Measurements from ENCODE around the gene SP3.

The SP3 gene

DNA sequence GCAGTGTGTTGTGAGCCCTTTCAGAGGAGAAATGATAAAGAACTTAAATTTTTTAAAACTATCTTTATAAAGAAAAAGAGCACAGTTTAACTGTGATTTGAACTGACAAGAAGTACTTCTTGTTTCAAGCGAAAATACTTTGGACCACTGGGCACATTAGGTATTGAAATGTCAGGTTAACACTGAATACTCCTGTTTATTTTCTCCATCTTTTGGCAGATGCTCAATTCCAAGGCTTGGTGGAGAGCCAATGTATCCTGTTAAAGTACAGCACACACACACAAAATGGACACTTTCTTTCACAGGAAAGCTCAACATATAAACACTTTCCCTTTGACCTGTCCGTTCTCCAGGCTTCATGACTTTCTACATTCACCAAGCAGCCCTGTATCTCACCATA is 32.6 kb upstream of the SP3 start:
- H3K4me3 ChIP-seq (ENCODE audit: control insufficient read depth, low read depth, low read length), result no peak overlapping the region
- DNase-seq (ENCODE audit: low read depth), result no peak
- TF ChIP-seq, protein P1, sequence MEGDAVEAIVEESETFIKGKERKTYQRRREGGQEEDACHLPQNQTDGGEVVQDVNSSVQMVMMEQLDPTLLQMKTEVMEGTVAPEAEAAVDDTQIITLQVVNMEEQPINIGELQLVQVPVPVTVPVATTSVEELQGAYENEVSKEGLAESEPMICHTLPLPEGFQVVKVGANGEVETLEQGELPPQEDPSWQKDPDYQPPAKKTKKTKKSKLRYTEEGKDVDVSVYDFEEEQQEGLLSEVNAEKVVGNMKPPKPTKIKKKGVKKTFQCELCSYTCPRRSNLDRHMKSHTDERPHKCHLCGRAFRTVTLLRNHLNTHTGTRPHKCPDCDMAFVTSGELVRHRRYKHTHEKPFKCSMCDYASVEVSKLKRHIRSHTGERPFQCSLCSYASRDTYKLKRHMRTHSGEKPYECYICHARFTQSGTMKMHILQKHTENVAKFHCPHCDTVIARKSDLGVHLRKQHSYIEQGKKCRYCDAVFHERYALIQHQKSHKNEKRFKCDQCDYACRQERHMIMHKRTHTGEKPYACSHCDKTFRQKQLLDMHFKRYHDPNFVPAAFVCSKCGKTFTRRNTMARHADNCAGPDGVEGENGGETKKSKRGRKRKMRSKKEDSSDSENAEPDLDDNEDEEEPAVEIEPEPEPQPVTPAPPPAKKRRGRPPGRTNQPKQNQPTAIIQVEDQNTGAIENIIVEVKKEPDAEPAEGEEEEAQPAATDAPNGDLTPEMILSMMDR (IDR thresholded peaks at IDR 0.05; ENCODE audit: control insufficient read depth, insufficient read depth, low read depth, low read length, missing control alignments), result no peak

DNA sequence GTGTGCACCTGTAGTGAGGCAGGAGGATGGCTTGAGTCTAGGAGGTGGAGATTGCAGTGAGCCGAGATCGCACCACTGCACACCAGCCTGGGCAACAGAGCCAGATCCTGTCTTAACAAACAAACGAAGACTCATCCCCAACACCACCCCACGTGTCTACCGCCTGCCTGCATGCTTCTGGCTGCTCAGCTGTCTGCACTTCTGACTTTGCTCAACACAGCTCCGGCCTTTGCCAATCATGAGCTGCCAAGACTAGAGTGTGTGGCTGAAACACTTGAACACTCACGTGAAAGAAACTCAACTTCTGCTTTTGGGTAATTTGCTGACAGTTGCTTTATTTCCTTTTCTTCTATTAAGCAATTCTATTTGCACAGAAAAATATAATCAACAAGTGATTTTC is 32.1 kb upstream of the SP3 start:
- no peak for DNase-seq (ENCODE audit: low read depth)
- TF ChIP-seq, protein P1 (IDR thresholded peaks at IDR 0.05; ENCODE audit: control insufficient read depth, insufficient read depth, low read depth, low read length, missing control alignments), result no peak

DNA sequence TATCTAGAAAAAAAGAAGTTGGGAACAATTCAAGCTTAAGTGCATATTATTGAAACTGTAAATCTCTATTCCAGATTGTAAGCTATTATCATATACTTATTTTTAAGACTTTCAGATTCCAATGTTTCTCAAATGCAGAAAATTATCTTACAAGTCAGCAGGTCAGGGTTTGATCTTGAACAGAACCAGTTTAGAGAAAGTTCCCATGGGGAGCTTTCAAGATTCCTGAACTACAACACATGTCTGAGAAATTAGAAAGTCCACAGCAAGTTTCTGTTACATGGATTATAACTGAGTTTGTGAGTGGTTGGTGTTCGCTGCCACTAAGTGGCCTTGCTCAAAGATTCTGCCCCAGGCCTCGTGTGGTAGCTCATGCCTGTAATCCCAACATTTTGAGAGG is 31.6 kb upstream of the SP3 start:
- TF ChIP-seq, protein P1 (IDR thresholded peaks at IDR 0.05; ENCODE audit: control insufficient read depth, insufficient read depth, low read depth, low read length, missing control alignments), result no peak
- no peak for DNase-seq (ENCODE audit: low read depth)
- no peak overlapping the region for H3K4me3 ChIP-seq (ENCODE audit: control insufficient read depth, low read depth, low read length)

More for the DNA sequence above, 32.1 kb upstream of the SP3 start:
- H3K4me3 ChIP-seq (ENCODE audit: control insufficient read depth, low read depth, low read length), result no peak overlapping the region

DNA sequence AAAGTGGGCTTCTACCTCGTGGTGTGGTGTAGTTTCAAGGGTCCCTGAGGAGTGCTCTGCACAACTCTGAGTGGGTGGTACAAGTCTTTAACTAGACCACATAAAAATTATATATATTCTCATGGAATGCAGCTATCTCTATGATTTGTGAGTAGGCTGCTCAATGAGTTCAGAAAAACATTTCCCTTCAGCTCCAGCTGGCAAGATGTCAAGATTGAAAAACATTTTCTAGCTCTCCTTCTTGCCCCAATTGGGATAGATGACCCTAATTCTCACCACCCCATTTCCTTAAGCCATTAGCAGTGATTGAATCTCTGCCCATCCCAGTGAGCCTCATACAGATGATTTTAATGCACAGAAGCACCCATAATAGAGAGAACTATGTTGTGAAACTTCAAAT is 28.3 kb upstream of the SP3 start:
- DNase-seq (ENCODE audit: low read depth), result no peak
- TF ChIP-seq, protein P1 (IDR thresholded peaks at IDR 0.05; ENCODE audit: control insufficient read depth, insufficient read depth, low read depth, low read length, missing control alignments), result no peak
- no peak overlapping the region for H3K4me3 ChIP-seq (ENCODE audit: control insufficient read depth, low read depth, low read length)

DNA sequence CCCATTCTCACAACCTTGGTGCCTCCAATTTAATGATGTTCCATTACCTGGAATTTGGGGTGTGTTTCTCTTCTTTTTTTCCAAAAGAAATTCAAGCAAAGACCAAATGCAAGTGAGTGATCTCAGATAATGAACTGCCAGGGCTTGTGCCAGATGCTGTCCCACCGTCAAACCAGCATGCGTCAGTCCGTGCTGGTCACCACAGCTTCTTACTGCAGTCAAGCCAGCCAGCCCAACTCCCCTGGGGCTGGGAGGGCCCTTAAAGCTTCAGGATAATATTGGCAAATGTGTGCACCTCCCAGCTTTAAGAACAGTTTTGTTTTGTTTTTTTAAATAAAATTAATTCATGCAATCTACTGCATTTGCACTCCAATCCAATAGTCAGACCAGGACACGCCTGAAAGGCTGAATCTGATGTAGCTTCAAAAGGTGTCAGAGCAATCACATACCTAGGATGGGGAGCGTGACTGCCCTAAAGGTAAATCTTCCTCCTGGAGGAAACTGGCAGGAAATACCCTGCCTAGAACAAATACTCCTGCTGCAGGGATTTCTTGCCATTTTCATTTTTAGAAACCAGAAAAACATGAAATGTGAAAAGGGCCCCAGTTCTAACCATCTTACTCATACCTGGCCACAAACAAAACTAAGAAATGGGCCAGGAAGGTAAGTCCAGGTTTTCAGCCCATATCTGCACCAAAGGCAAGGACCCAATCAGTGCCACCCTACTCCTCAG is 26.8 kb upstream of the SP3 start:
- TF ChIP-seq, protein P1 (IDR thresholded peaks at IDR 0.05; ENCODE audit: control insufficient read depth, insufficient read depth, low read depth, low read length, missing control alignments), result no peak
- no peak for DNase-seq (ENCODE audit: low read depth)
- H3K4me3 ChIP-seq (ENCODE audit: control insufficient read depth, low read depth, low read length), result no peak overlapping the region

DNA sequence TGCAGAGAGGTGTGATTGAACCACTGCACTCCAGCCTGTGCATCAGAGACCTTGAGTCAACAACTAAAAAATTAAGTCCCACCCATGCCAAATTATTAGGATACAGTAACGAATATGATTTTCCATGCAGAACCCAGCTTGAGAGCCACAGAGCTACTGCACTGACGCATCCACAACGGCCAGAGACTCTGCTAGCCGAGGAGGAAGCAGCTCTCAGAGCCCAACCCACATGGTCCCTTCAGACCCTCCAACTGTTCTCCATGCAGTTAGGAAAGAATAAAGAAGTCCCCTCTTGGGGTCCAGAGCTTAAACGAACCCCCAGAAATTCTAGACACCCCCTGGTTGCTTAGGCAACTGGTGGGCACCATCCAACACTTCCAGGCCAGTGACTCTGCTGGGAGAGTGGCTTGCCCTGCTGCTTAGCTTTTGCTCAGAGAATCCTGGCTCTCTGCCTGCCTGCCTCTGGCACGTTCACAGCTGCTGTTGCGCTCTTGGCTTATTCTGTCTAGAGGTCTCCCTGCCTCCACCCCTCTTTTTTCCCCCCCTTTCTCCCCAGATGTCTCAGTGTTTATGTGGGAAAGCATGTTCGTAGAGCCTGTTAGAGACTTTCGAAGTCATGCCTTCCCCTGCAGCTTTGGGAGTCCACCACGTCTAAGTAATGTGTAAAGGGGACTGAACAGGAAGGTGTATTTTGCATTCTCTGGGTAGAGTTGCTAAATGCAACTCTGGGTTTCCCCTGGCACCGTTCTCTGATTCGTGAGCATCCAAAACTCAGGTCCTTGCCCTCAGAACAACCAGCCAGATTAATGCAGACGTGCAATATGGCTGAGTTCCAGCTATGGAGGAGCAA is 26.0 kb upstream of the SP3 start:
- H3K4me3 ChIP-seq (ENCODE audit: control insufficient read depth, low read depth, low read length), result no peak overlapping the region
- TF ChIP-seq, protein P1 (IDR thresholded peaks at IDR 0.05; ENCODE audit: control insufficient read depth, insufficient read depth, low read depth, low read length, missing control alignments), result no peak
- DNase-seq (ENCODE audit: low read depth), result no peak
